IMR-90 (cell line): ENCODE measurements around the gene GRIPAP1.

Experiments
- BHLHE40 ChIP-seq: fragments of 150-350 bp; IDR thresholded peaks from 2 replicates; pipeline ENCODE4 v1.6.1; 2016; ENCODE audit warnings: mild to moderate bottlenecking, low read depth, low read length
- CEBPB ChIP-seq: IDR thresholded peaks from 2 replicates; pipeline ENCODE4 v1.6.1; 2012; ENCODE audit warnings: low read depth, low read length, improper control_type of control experiment
- CHD1 ChIP-seq: IDR thresholded peaks from 2 replicates; pipeline ENCODE4 v1.6.1; 2012; ENCODE audit warnings: low read depth, low read length, improper control_type of control experiment
- FOS ChIP-seq: fragments of 150-350 bp; IDR thresholded peaks from 2 replicates; pipeline ENCODE4 v1.6.1; 2016; ENCODE audit warnings: low read depth, low read length
- MAFK ChIP-seq: IDR thresholded peaks from 2 replicates; pipeline ENCODE4 v1.6.1; 2012; ENCODE audit warnings: low read depth, low read length, improper control_type of control experiment
- MAZ ChIP-seq: IDR thresholded peaks from 2 replicates; pipeline ENCODE4 v1.6.1; 2012; ENCODE audit warnings: low read depth, mild to moderate bottlenecking, low read length, improper control_type of control experiment, moderate library complexity, borderline replicate concordance
- NFE2L2 ChIP-seq: fragments of 150-350 bp; IDR thresholded peaks from 2 replicates; pipeline ENCODE4 v1.6.1; 2016; ENCODE audit warnings: low read depth, mild to moderate bottlenecking, low read length
- POLR2A ChIP-seq: IDR thresholded peaks from 2 replicates; pipeline ENCODE4 v1.6.1; 2012; ENCODE audit warnings: mild to moderate bottlenecking, low read depth, low read length
- RAD21 ChIP-seq: IDR thresholded peaks from 2 replicates; pipeline ENCODE4 v1.6.1; 2012; ENCODE audit warnings: low read length, improper control_type of control experiment
- RCOR1 ChIP-seq: IDR thresholded peaks from 2 replicates; pipeline ENCODE4 v1.6.1; 2012; ENCODE audit warnings: mild to moderate bottlenecking, low read length, improper control_type of control experiment; ENCODE audit not compliant: insufficient replicate concordance
- RFX5 ChIP-seq: IDR thresholded peaks from 2 replicates; pipeline ENCODE4 v1.8.0; 2012; ENCODE audit warnings: low read depth, mild to moderate bottlenecking, low read length, moderate library complexity
- TF ChIP-seq, protein P1 (sequence below): conservative IDR thresholded peaks from 2 replicates; pipeline ENCODE4 v1.5.1; 2012; ENCODE audit warnings: mild to moderate bottlenecking, low read depth, low read length, improper control_type of control experiment
- TF ChIP-seq, protein P2 (sequence below): fragments of 150-350 bp; IDR thresholded peaks from 2 replicates; pipeline ENCODE4 v1.6.1; 2016; ENCODE audit warnings: low read depth, mild to moderate bottlenecking, low read length, moderate library complexity, borderline replicate concordance

GRCh38 chrX:48972220-48973164, 29.6 kb downstream of the GRIPAP1 start:
- TF ChIP-seq NFE2L2 (no peak), FOS (no peak), POLR2A (no peak), CHD1 (no peak), CEBPB (no peak), MAFK (no peak), RFX5 (no peak), MAZ (no peak), RAD21 (0 out of 2 replicates have a peak, but pooled peaks have one; percentile 21), BHLHE40 (no peak), RCOR1 (no peak)
- TF ChIP-seq, protein P1, sequence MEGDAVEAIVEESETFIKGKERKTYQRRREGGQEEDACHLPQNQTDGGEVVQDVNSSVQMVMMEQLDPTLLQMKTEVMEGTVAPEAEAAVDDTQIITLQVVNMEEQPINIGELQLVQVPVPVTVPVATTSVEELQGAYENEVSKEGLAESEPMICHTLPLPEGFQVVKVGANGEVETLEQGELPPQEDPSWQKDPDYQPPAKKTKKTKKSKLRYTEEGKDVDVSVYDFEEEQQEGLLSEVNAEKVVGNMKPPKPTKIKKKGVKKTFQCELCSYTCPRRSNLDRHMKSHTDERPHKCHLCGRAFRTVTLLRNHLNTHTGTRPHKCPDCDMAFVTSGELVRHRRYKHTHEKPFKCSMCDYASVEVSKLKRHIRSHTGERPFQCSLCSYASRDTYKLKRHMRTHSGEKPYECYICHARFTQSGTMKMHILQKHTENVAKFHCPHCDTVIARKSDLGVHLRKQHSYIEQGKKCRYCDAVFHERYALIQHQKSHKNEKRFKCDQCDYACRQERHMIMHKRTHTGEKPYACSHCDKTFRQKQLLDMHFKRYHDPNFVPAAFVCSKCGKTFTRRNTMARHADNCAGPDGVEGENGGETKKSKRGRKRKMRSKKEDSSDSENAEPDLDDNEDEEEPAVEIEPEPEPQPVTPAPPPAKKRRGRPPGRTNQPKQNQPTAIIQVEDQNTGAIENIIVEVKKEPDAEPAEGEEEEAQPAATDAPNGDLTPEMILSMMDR: peak; percentile 48
- TF ChIP-seq, protein P2, sequence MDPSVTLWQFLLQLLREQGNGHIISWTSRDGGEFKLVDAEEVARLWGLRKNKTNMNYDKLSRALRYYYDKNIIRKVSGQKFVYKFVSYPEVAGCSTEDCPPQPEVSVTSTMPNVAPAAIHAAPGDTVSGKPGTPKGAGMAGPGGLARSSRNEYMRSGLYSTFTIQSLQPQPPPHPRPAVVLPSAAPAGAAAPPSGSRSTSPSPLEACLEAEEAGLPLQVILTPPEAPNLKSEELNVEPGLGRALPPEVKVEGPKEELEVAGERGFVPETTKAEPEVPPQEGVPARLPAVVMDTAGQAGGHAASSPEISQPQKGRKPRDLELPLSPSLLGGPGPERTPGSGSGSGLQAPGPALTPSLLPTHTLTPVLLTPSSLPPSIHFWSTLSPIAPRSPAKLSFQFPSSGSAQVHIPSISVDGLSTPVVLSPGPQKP: no peak
